HG03432 (cell line): ENCODE measurements around the gene PRPF18.

ENCODE experiments used
- ATAC-seq: cut with Tn5 transposase; IDR thresholded peaks from one replicate; pipeline ENCODE4 v1.9.1; 2021; ENCODE audit warnings: mild to moderate bottlenecking, moderate library complexity; ENCODE audit not compliant: unreplicated experiment

PRPF18 gene

DNA sequence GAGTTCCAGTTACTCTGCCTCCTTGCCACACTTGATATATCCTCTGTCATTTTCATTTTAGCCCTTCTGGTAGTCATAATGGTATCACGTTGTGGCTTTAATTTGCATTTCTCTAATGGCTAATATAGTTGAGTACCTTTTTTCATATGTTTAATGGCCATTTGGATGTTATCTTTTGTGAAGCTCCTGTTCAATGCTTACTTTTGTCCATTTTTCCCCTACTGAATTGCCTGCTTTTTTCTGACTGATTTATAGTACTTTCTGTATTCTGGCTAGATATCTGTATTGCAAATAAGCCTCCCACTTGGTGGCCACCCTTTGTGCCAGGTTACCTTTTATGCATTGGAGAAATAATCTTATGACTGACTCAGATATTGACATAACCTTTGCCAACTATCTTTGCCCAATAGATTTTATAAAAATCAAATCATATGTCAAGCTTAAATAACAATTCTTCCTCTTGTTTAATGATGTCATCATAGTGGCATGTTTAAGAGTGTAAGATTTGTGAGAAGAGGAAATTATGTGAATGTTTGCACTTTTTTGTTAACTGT lies 50.6 kb downstream of the PRPF18 start:
- no peak for ATAC-seq

DNA sequence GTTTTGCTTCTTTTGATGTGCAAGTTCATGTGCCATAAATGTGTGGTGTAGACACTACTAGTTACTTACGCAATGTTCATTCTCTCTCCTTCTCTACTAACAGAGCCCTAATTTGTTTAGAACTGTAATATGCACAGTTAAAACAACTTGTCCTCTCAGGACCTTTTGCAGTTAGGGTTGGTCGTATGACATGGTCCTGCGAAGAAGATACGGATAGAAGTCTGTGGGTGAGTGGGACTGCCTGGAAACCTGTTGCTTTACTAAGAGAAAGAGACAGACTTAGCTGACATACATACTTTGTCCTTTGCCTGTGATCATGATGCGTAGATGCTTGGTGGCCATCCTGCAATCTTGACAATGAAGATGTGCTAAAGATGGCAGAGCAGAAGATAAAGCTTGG lies 51.1 kb downstream of the PRPF18 start:
- ATAC-seq = no peak

DNA sequence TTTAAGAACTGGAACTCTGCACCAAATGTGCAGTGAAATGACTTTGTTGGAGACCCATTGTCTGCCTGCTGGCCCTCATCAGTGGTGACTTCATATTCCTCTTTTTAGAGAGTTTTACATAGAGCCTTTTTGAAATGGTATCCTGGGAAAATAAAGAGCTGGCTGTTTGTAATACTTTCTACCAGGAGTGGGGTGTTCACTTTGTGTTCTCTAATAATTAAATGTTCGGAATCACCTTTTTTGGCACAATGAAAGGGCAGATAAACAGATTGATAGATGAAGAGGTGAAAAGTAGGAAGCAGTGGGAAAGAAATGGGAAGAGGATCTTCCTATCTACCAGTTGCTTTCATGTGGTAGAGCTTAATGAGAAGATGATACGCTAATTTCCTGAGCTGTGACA lies 55.5 kb downstream of the PRPF18 start:
- ATAC-seq = no peak

DNA sequence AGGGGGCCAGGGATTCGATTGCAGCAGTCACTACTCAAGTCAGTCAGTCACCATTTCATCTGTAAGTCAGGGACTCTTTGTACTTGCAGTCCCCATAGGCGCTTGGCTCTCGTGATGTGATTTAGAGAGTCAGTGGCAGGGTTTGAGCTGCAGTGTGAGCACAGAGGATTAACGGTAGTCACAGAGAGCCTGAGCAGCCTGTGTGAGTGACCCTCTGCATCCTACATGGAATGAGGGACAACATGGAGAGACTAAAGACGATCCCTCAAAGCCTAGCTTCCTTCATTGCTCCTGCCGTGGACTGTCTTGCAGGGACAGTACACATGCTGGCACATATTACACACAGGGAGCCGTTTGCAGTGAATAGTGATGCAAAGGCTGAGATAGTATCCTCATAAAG lies 56.3 kb downstream of the PRPF18 start:
- ATAC-seq = no peak

DNA sequence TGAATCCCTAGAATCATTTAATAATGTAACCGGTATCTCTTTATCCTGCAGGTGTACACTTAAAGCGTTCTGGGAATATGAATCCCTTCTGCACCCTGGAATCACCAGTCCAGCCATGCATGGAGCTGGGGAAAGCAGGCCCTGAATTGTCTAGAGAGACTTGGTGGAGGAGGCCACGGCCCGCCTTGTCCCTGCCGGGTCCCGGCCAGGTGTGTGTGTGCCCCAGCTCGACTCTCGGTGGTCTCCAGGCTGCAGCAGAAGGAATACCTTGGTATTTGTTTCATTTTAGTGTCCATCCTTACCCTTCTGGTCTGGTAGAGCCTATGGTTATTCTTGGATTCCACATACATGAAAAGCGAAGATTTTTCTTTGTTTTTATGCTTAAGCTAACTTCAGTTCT lies 58.1 kb downstream of the PRPF18 start:
- ATAC-seq = no peak

DNA sequence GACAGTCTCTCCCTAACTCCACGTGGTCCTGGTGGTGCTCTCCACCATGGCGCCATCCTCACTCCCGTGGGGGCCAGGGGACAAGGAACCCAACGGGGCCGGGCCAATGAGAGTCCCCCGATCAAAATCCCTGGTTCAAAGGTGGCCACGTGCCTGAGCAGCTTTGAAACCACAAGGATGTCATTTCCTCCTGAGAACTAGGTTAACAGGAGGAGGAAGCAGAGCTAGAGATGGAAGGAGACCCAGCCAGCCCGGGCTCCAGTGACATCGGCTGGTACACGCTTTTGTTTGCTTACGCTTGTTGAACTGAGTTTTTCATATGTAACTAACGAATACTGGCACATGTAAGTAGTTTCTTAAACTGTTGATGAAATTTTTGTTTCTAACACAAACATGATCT lies 61.7 kb downstream of the PRPF18 start:
- ATAC-seq = no peak

DNA sequence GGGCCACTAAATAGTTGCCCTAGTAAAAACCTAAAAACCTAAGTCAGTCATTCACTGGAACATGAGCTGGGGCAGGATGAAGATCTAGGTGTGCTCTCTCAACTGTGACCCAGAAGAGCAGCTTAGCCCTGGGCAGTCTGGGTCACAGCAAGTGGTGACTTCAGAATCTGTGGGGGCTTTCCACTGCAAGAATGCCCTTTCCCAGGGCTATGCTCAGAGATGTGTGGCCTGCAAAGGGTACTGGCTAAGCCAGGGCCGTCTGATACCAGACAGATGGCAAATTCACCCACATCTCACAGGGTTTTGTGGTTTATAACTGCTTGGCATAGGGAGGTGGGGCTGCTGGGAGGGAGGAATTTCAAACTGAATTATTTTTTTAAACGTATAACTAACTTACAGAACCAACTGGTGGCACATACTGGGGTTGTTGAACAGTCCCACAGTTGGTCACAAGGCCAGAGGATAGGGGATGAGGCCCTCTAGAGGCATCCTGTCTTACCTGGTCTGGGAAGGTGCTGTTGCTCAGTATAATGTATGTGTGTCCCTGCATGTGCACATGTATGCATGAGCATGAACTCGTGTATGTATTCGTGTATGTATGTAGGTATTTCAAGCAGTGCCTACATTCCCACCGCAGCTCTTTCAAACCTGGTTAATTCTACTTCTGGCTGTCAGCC lies 63.2 kb downstream of the PRPF18 start:
- ATAC-seq = no peak

DNA sequence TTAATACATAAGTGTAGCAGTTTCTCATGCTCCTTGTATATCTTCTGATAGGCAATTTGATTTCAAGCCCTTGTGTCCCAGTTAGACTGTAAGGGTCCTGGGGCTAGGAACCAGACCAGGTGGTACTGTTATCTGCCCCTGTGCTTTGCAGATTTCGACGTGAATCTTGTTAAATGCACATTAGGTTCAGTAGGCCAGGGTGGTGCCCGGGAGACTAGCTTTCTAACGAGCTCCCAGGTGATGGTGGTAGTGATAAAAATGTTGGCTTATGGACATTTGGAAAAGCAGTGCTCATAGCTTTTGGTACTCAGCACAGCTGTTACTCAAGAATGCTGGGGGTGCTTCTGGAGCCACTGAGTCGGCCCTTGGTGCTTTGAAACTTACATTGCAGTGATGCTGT lies 64.2 kb downstream of the PRPF18 start:
- no peak for ATAC-seq

DNA sequence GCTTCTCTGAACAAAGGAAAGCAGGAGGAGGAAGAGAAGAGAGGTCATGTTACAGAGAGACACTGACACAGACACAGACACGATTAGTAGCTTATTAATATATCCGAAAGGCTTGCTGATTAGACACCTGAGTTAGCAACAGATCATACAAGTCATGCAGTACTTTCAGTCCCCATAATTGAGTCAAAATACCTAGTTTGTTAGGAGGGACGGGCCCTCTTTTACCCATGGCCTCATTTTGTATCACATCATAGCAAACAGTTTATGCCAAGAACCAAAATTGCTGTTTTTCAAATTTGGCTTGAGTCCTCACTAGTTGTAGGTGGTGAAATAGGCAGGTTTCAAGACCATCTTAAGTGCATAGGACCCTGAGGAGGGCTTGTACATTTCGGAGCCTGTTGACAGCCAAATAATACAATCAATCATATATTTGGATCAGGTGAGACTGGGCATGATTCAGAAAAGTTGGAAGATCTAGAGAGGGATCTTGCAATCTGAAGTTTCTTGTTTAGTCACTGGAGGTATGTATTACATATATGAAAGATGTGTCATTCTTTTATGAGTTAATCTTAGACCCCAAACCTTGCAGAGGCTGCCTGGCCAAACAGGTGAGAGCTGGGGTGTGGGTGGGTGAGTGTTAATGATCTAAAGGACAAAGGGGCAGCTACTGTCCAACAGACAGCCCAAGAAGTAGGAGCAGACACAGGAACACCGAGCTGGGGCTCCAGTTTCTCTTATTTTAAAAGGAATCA lies 65.4 kb downstream of the PRPF18 start:
- ATAC-seq = no peak

DNA sequence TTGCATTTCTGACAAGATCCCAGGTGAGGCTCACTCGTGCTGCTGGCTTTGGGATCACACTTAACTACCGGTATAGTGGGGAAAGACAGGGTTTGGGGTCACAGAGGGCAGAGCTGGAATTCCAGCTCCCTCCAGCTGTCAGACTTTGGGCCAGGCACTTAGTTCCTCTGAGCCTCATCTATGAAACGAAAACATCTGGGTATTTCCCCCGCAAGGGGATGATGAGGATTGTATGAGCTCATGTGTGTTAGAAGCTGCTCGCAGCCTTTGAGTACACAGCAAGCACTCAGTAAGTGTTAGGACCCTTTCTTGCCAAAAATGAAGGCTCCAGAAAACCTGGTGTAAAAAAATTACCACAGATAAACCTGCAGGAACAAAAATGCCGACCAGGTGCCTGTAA lies 66.1 kb downstream of the PRPF18 start:
- no peak for ATAC-seq

DNA sequence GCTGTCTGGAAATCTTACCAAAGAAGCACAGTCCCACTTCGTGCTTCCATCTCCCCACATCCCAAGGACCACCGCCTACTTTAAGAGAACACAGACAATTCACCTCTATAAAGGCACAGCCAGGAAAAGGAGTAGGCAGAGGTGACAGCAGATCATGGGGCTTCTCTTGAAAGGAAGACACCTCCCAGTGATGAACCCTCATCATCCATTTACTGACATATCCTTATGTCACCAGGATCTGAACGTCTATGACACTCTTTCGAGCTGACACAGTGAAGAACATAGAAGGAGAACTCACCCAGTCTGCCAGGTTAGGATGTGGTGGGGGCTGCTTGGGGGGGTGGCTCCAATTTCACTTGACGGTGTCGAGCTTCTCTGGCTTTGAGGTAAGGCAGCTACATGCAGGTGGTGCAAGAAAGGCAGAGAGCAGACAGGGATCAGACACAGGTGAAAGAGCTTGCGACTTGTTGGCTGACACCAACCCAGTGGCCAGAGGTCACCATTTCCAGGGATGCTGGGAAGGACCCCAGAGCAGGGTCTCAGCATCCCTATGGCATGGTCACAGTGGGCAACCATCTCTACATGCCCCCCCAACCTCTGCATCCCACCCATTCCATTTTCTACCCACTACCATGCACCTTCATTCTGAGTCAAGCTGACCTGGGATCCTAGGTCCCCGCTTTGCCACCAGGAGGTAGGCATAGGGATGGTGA lies 67.5 kb downstream of the PRPF18 start:
- no peak for ATAC-seq

DNA sequence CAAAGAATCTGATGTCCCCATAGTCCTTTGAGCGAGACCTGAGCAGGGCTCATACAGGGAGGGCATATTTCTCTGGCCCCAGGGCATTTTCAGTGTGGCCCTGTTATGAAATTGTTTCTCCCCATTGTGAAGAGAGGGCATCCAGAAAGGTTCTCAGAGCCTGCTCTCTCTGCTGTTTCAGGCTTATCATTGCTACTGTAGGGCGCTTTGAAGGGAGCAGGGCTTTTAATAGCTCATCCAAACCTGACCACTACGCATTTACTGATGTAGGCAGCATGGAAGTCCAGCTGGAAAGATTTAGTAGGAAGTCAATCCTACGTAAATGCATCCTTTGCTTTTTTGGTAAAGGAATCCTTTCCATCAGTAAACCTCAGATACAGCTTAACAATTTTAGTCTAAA lies 68.1 kb downstream of the PRPF18 start:
- no peak for ATAC-seq

DNA sequence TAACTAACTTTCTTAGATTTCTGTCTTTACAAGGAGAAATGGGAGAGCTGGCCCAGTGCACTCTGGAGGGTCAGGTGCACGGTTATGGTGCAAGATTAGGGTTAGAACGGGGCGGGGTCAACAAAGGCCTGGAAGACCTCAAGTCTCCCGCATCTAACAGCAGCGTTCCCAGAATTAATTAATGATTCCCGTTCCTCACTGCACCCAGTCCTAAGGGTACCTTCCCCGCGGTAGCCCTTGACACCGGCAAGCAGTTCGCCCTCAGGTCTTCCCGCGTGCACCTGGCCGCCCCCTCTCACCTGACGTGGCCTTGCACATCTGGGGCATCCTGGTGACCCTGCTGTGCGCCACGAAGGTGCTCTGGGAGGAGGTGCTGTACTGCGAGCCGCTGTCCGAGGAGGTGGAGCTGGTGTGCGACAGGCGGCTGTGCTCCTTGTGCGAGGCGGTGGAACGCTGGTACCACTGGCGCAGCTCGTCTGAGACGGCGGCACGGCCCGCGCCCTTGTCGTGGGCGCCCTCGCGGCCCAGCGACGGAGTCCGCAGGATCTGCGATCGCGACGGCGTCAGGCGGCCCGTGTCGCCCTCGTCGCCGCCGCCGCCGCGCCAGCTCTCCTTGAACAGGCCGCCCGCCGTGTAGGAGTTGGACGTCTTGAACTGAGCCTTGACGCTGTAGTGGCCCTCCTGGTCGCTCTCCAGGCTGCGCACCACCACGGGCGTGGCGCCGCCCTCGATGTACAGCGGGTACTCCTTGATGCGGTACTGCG lies 69.8 kb downstream of the PRPF18 start:
- ATAC-seq = no peak

DNA sequence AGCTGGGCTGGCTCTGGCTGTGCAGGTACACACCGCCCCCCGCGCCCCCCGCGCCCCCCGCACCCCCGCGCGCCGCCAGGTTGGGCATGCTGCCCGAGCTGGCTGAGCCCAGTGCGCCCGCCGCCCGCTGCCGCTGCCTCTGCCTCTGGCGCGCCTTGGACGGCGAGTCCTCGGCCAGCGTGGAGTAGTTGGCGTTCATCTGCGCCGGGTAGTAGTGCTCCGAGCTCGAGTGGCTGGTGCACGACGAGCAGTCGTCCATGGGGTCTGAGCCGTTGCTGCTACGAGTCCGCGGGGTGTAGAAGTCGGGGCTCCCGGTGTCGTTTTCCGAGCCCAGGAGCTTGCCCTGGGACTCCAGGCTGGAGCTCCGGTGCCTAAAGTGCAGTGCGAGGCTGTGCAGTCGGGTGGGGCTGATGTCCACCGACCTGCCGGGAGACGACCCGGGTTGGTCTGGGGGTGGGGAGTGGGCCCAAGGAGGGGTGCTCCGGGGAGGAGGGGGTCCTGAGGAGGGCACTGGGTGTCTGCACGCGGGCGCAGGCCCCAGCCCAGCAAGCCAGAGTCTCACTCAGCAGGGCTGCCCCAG lies 70.4 kb downstream of the PRPF18 start:
- ATAC-seq = no peak

DNA sequence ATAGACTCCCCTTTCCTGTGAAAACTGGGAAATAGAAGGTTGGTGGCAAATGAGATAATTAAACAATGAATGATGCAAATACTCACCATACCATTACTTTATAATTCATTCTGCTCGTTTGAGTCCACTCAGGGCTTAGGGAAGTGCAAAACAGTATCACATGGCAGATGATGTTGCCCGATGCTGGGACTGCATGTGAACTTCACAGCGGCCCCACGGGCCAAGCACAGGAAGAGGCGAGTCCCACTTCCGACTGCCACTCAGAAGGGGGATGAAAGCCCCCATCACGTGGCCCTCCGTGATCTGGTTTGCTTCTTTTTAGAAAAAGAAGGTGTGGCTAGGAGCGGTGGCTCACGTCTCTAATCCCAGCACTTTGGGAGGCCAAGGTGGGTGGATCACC lies 71.5 kb downstream of the PRPF18 start:
- no peak for ATAC-seq

DNA sequence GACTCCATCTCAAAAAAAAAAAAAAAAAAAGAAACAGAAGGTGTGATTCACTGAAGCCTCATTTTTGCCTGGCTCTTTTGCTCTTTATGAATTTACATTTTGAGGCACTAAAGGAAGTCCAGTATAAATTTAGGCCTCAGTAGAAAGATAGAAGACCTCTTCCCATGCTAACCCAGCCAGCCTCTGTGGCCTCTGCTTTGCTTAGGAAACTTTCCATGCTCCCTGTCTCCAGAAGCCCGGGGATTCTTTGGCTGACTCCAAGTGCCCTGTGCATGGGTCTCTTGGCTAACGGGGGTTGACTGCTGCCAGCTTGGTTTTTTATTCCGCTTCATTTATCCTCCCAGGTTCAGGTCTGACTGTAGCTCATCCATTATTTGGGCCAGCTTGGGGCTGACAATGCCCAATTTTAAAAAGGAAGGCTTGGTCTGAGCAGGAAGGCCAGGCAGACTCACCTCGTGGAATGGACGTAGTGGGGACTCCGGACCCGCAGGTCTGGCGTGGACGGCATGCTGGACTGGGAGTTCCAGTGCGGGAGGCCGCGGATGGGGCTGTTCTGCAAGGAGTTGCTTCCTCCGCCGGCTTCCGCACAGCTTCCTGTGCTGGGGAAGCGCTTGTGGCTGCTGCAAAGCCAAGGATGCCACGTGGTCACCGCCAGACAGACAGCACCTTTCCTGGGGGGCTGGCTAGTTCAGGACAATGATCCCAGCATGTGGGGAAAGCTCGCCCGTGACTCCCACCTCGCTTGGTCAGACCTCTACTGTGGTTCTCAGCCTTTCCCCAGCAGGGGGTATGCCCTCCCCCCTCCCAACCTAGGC lies 72.3 kb downstream of the PRPF18 start:
- no peak for ATAC-seq

DNA sequence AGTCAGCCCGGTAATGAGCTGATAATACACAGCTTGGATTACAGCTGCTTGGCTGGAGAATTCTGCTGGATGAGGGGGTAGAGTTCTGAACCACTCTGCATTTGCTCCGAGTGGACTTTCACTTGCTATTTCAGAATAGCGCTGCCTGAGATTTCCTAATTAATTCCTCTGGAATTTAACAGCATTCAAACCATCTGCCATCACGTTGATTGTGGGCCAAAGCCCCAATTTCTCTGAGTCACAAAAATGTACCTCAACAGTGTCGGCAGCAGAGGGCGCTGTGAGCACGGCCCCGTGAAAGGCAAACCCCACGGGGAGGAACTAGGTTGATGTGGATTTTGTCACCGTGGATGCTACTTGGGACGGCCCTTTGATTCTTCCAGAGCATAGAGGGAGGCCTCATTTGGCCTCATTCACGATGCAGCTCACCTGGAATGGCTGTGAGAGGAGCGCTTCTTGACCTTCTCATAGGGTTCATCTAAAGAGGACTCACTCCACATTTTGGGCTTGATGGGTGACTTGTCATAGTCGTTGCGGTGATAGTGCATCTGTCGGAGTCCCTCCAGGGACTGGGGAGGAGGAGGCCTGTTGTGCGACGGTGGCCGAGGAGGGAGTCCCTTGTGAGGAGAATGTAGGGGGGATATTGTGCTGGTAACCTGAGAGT lies 73.3 kb downstream of the PRPF18 start:
- peak; percentile 40 for ATAC-seq

DNA sequence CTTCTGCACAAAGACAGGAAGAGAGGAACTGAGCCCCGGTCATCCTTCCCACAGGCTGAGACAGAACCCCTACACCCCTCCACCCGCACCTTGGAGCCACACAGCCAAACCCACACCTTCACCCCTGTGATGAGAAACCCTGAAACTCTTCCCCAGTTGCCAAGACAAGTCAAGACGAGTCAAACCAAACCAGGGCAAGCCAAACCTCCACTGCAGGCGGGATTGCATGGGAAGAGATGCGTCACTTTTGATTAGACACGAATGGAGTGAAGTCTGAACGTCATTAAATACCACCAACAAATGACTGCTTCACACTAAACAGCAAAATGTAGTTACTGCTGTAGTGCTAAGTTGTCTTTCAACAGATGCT lies 73.8 kb downstream of the PRPF18 start:
- no peak for ATAC-seq

DNA sequence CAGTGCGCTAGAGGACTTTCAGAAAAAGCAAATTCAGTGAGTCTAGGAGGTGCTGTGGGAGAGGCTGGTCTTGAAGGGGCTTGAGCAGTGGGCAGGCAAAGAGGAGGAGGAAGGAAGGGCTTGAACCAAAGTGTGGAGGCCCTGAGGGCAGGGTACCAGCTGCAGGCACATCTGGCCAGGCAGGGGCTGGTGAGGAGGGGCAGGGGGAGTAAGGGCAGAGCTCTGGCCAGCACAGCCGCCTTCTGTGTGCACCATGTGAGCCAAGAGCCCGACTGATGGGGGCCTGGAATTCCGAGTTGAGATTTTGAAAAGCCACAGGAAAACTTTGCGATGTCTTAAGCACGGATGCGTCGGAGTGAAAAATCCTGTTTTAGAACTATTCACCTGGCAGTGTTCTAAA lies 74.5 kb downstream of the PRPF18 start:
- no peak for ATAC-seq
